ENCODE data around the gene PLCB3. TPM values are rescaled to one million over a fixed set of nuclear protein-coding genes. Genes with fewer than 3 reads are reported as not detected.

The PLCB3 gene
- total and polyA plus RNA-seq, 2 donors (not counting 3 experiments of a cell fraction or from before 2014, with no cell fraction given) = 32.3 to 61.1 TPM

- peaks cover 27 to 40% of the 10 kb centered on the region in 2 experiments for H3K27me3 ChIP-seq (ENCODE audit: control insufficient read depth in 2 of 2, insufficient read depth in 2 of 2, low read length in 2 of 2)
- ChIA-PET POLR2A (no interaction called here), CTCF (interaction anchor here (2.9 to 4.5 kb wide), 2 partner anchors 12 to 16 kb away, joined by 17 to 23 read pairs; partner anchors contain the start of gene ESRRA)
- no peak overlapping the region for H3K4me2 ChIP-seq (ENCODE audit: insufficient read depth, low read length)
- no peaks in the 10 kb centered on the region for H3K9me1 ChIP-seq (replicated peaks; ENCODE audit: control insufficient read depth, extremely low read depth, insufficient read depth, low read length)
- BruUV-seq (replicated peaks) = no TSS peak
- intact Hi-C loops (cut with micrococcal nuclease) (loop anchor here (5.0 kb wide), 1 partner anchor 102 kb away; the partner anchor contains the start of gene STIP1), dilution Hi-C loops (cut with MboI; ENCODE audit: extremely low pct_ligation_motif_present, low sequenced_read_pairs) (no loop called here)
- no peaks in the 10 kb centered on the region for H3K36me3 ChIP-seq (ENCODE audit: control insufficient read depth in 2 of 2, extremely low read depth in 1 of 2, insufficient read depth in 2 of 2, low read length in 2 of 2)
- FAIRE-seq = no peak
- peaks cover 6% of the 10 kb centered on the region for H3K4me1 ChIP-seq (ENCODE audit: control insufficient read depth, extremely low read depth, insufficient read depth, low read length)
- no peak for TF ChIP-seq GATA2 (IDR thresholded peaks at IDR 0.05; ENCODE audit: insufficient read depth, insufficient read length, low read depth, low read length)
- TF ChIP-seq EZH2 (IDR thresholded peaks at IDR 0.05; ENCODE audit: borderline replicate concordance, low read depth, low read length, severe bottlenecking) = no peak
- TF ChIP-seq FOS (IDR thresholded peaks at IDR 0.05; ENCODE audit: borderline replicate concordance, insufficient read depth, low read length) = no peak
- TF ChIP-seq POLR2AphosphoS5 (IDR thresholded peaks at IDR 0.05; ENCODE audit: insufficient read depth, low read depth, low read length) = no peak
- TF ChIP-seq JUN (IDR thresholded peaks at IDR 0.05; ENCODE audit: borderline replicate concordance, insufficient read depth, insufficient read length, low read depth) = no peak
- no peak for TF ChIP-seq MYC (IDR thresholded peaks at IDR 0.05; ENCODE audit: low read depth, low read length)
- TF ChIP-seq MAX (IDR thresholded peaks at IDR 0.05; ENCODE audit: insufficient read depth, insufficient read length) = no peak
- no peak for TF ChIP-seq CTCF (IDR thresholded peaks at IDR 0.05; ENCODE audit: extremely low read depth in 1 of 2, insufficient read depth in 1 of 2, low read depth in 1 of 2, low read length in 2 of 2)
- TF ChIP-seq POLR2A (IDR thresholded peaks at IDR 0.05; ENCODE audit: low read depth, low read length) = no peak
- no peaks in the 10 kb centered on the region for H4K20me1 ChIP-seq (replicated peaks; ENCODE audit: control insufficient read depth, extremely low read depth, insufficient read depth, low read length)
- no peak overlapping the region for H3K9ac ChIP-seq (replicated peaks; ENCODE audit: extremely low read depth, insufficient read depth, low read length)
- H3K79me2 ChIP-seq (ENCODE audit: control insufficient read depth, insufficient read depth, low read length) = no peaks in the 10 kb centered on the region
- no peaks in the 10 kb centered on the region for H3K9me3 ChIP-seq (replicated peaks; ENCODE audit: control insufficient read depth, insufficient read depth, low read length)
- H3K27ac ChIP-seq (ENCODE audit: insufficient read depth, low read depth, low read length) = no peak overlapping the region
- DNase-seq (ENCODE audit: low read depth, low spot score) = no peak
- no peak overlapping the region for H3K4me3 ChIP-seq (replicated peaks in 1 of 3; ENCODE audit: insufficient read depth in 1 of 3, low read depth in 1 of 3, low read length in 3 of 3)
- H2AFZ ChIP-seq (ENCODE audit: low read depth, low read length) = no peak overlapping the region
Measured at GRCh38 chr11:64289002-64289564, 37.8 kb downstream of the PLCB3 start.

Measured in endothelial cell of umbilical vein (primary cell).